CD1c-positive myeloid dendritic cell (primary cell): ENCODE results near the gene SFSWAP.
"Not testable (repeated sequence)": the region's sequence is repeated elsewhere in the genome, so short reads cannot be mapped to it uniquely, and the experiment has no call there.

Experiments
- DNase-seq: peaks from one replicate; pipeline ENCODE4 v3.0.0-alpha.2; 2016; ENCODE audit errors: extremely low spot score

SFSWAP gene

GRCh38 chr12:131710464-131711457 is at the start of gene SFSWAP:
SFSWAP (plus strand) TSS chr12:131711090; CDS start chr12:131711230, 140 bp downstream.
- DNase-seq = peak; percentile 84

GRCh38 chr12:131661170-131661985 is 49.5 kb upstream of the SFSWAP start:
- DNase-seq = not testable (repeated sequence)

- not testable (repeated sequence) for DNase-seq
These were observed 49.0 kb upstream of the SFSWAP start for GRCh38 chr12:131661986-131662288.

- not testable (repeated sequence) for DNase-seq
These were observed 48.5 kb upstream of the SFSWAP start for GRCh38 chr12:131662346-131662745.

- DNase-seq = not testable (repeated sequence)
These were observed 45.2 kb upstream of the SFSWAP start for GRCh38 chr12:131665666-131666065.

- not testable (repeated sequence) for DNase-seq
These were observed 44.4 kb upstream of the SFSWAP start for GRCh38 chr12:131666486-131666885.

GRCh38 chr12:131666978-131667601 is 43.8 kb upstream of the SFSWAP start:
- DNase-seq = peak; percentile 43

- DNase-seq = no peak
These were observed 39.6 kb upstream of the SFSWAP start for GRCh38 chr12:131671276-131671675.

GRCh38 chr12:131671871-131672270 is 39.0 kb upstream of the SFSWAP start:
- no peak for DNase-seq

GRCh38 chr12:131672311-131672940 is 38.5 kb upstream of the SFSWAP start:
- no peak for DNase-seq

- DNase-seq = peak; percentile 59
These were observed 37.7 kb upstream of the SFSWAP start for GRCh38 chr12:131672941-131673887.

GRCh38 chr12:131673888-131674257 is 37.0 kb upstream of the SFSWAP start:
- no peak for DNase-seq

GRCh38 chr12:131674373-131674772 is 36.5 kb upstream of the SFSWAP start:
- DNase-seq = no peak

GRCh38 chr12:131675126-131676080 is 35.5 kb upstream of the SFSWAP start:
- DNase-seq = no peak

- no peak for DNase-seq
These were observed 34.3 kb upstream of the SFSWAP start for GRCh38 chr12:131676544-131676943.

- DNase-seq = not testable (repeated sequence)
These were observed 33.8 kb upstream of the SFSWAP start for GRCh38 chr12:131677067-131677466.

- DNase-seq = no peak
These were observed 33.2 kb upstream of the SFSWAP start for GRCh38 chr12:131677699-131678098.

- DNase-seq = not testable (repeated sequence)
These were observed 32.3 kb upstream of the SFSWAP start for GRCh38 chr12:131678389-131679181.
